ENCODE results near the gene SLC35G4. TPM values are rescaled to one million over a fixed set of nuclear protein-coding genes. Genes with fewer than 3 reads are reported as not detected.

SLC35G4 gene
- total and polyA plus RNA-seq, 12 donors, result not detected

DNA sequence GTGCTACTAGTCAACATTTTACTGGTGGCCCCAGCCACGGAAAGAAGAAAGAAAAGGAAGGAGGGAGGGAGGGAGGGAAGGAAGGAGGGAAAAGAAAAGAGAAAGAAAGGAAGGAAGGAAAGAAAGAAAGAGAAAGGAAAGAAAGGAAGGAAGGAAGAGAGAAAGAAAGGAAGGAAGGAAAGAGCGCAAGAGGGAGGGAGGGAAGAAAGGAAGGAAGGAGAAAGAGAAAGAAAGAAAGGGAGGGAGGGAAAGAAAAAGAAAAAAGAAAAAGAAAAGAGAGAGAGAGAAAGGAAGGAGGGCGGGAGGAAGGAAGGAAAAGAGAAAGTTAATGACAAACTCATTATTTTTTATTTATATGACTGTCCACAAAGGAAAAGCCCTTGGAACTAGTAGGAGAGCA is 34.9 kb upstream of the SLC35G4 start:
- no peak overlapping the region for H3K4me3 ChIP-seq
- DNase-seq, result no peak
- H3K36me3 ChIP-seq (replicated peaks in 1 of 2), result no peaks in the 10 kb centered on the region
- no peaks in the 10 kb centered on the region for H3K27me3 ChIP-seq
- H3K4me1 ChIP-seq (replicated peaks in 1 of 2), result no peaks in the 10 kb centered on the region
- 69 to 78% (median 75%) methylated on average over 3 of the region's 3 CpGs for WGBS, 4 donors
- H3K27ac ChIP-seq, result no peak overlapping the region
- intact Hi-C loops (cut with DNase I), result no loop called here
- H3K9me3 ChIP-seq (replicated peaks in 1 of 3), result no peaks in the 10 kb centered on the region
- TF ChIP-seq, protein P1, sequence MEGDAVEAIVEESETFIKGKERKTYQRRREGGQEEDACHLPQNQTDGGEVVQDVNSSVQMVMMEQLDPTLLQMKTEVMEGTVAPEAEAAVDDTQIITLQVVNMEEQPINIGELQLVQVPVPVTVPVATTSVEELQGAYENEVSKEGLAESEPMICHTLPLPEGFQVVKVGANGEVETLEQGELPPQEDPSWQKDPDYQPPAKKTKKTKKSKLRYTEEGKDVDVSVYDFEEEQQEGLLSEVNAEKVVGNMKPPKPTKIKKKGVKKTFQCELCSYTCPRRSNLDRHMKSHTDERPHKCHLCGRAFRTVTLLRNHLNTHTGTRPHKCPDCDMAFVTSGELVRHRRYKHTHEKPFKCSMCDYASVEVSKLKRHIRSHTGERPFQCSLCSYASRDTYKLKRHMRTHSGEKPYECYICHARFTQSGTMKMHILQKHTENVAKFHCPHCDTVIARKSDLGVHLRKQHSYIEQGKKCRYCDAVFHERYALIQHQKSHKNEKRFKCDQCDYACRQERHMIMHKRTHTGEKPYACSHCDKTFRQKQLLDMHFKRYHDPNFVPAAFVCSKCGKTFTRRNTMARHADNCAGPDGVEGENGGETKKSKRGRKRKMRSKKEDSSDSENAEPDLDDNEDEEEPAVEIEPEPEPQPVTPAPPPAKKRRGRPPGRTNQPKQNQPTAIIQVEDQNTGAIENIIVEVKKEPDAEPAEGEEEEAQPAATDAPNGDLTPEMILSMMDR (IDR thresholded peaks at IDR 0.05), result no peak
- TF ChIP-seq POLR2A (IDR thresholded peaks at IDR 0.05), result no peak

DNA sequence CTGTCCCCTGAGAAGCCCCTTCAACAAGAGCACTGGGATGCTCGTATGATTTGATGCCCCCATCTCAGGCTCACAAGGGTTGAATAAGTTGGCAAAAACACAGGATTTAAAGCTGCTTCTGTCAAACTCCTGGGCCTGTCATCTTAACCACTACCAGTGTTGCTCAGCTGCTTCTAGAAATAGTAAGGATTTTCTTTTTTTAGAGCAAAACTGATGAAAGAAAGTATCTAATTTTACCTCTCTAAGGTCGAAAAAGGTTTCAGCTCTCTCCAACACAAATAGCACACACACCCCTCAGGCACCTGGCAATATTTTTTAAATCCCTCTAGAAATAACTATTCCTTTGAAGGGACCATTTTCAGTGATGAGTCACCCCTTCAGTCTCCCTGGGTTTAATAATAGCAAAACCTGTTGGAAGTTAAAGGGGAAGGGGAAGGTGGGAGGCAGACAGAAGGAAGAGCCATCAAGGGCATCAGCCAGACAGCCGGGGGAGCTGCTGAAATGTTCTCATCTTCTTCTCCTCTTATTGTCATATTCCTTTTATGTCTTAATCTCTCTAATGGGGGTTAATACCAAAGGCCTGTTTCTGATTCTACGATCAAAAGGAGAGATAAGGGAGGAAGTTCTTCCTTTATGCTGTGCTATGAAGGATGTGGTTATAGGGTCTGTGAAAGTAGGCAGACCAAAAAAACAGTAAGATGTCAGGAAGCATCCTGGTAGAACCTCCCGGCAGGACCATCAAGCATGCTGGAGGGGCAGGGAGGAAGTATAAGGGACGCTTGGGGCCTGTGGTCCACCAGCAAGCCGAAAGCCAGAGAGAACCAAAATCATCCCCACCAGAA is 31.9 kb upstream of the SLC35G4 start:
- 55 to 67% (median 63%) methylated on average over 7 of the region's 7 CpGs for WGBS, 4 donors
- no peaks in the 10 kb centered on the region for H3K27me3 ChIP-seq
- TF ChIP-seq POLR2A (IDR thresholded peaks at IDR 0.05), result no peak
- TF ChIP-seq, protein P1 (IDR thresholded peaks at IDR 0.05), result no peak

DNA sequence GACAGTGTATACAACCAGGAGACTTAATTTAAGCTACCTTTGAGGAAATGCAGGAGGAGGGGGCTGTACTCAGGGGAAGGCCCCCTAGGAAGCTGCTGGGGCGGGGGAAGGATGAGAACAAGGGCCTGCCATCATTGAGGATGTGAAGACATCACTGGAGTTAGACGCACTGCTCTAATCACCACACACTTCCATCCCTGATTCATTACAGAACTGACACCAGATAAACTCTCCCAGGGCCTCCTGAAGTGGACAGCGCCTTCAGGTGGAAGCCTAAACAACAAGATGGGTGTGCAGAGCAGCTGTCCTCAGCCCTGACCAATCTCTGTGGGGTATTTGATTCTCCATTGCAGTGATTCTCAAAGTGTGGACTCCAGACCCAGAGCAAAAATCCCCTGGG is 30.6 kb upstream of the SLC35G4 start:
- Histone ChIP-seq H3K27me3 (no peaks in the 10 kb centered on the region), H3K36me3 (replicated peaks in 1 of 2) (no peaks in the 10 kb centered on the region), H3K27ac (no peak overlapping the region), H3K4me1 (replicated peaks in 1 of 2) (no peaks in the 10 kb centered on the region), H3K4me3 (no peak overlapping the region), H3K9me3 (replicated peaks in 1 of 3) (no peaks in the 10 kb centered on the region)
- WGBS, 4 donors, result 76 to 86% (median 81%) methylated on average over 2 to 3 of the region's 3 CpGs
- no peak for DNase-seq
- TF ChIP-seq, protein P1 (IDR thresholded peaks at IDR 0.05), result no peak
- TF ChIP-seq POLR2A (IDR thresholded peaks at IDR 0.05), result no peak
- intact Hi-C loops (cut with DNase I), result no loop called here

More for the DNA sequence above, 31.9 kb upstream of the SLC35G4 start:
- Histone ChIP-seq H3K27ac (no peak overlapping the region), H3K36me3 (replicated peaks in 1 of 2) (no peaks in the 10 kb centered on the region), H3K4me1 (replicated peaks in 1 of 2) (no peaks in the 10 kb centered on the region), H3K4me3 (no peak overlapping the region), H3K9me3 (replicated peaks in 1 of 3) (no peaks in the 10 kb centered on the region)
- intact Hi-C loops (cut with DNase I), result no loop called here
- DNase-seq, result no peak

DNA sequence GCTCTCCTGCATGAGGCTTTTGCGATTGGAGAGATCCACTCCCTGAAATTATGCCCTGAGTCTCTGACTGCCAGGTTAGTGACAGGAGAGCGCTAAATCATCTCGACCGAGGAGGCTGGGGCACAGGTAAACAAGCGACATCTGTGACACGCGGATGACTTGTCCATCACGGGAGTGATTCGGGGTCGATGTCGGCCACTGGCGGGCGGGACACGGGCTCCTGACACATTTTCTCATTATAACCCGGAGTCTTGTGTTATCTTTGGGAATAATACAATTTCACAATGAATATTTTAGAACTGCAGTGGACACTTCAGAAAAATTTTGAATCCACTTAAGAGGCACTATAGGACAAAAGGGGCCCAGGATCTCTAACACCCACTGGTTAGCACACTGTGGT is 29.5 kb upstream of the SLC35G4 start:
- Histone ChIP-seq H3K27ac (no peak overlapping the region), H3K27me3 (no peaks in the 10 kb centered on the region), H3K9me3 (replicated peaks in 1 of 3) (no peaks in the 10 kb centered on the region), H3K4me3 (no peak overlapping the region), H3K36me3 (replicated peaks in 1 of 2) (no peaks in the 10 kb centered on the region), H3K4me1 (replicated peaks in 1 of 2) (no peaks in the 10 kb centered on the region)
- intact Hi-C loops (cut with DNase I), result no loop called here
- no peak for TF ChIP-seq POLR2A (IDR thresholded peaks at IDR 0.05)
- TF ChIP-seq, protein P1 (IDR thresholded peaks at IDR 0.05), result no peak
- DNase-seq, result no peak
- 91 to 95% (median 92%) methylated on average over 14 to 15 of the region's 15 CpGs for WGBS, 4 donors
